Spleen (tissue), 7 donors: ENCODE data around the gene MRPL44.
"Not testable (repeated sequence)": the region's sequence is repeated elsewhere in the genome, so short reads cannot be mapped to it uniquely, and the experiment has no call there.

ENCODE experiments used
- POLR2A ChIP-seq, 3 donors: fragments of 450-650 bp; IDR thresholded peaks; one replicate each; pipeline ENCODE4 v1.5.1; 2017; ENCODE audit warnings: antibody characterized with exemption in 3 of 3, mild to moderate bottlenecking in 1 of 3
- POLR2AphosphoS5 ChIP-seq, 3 donors: sonication (generic); formaldehyde crosslinking; IDR thresholded peaks; one replicate each; pipeline ENCODE4 v1.5.1; 2017; ENCODE audit warnings: antibody characterized with exemption in 3 of 3
- TF ChIP-seq, protein P1 (sequence below), 11 experiments: fragments of 200-600 bp in 7 of 11; fragments of 450-650 bp in 4 of 11; sonication (generic) in 4 of 11; IDR thresholded peaks in 8 of 11; conservative IDR thresholded peaks in 3 of 11; 1 replicate in 7 of 11; 2 replicates in 4 of 11; pipeline versions ENCODE4 v1.4.0 to v1.8.0; 2016 to 2021; ENCODE audit warnings: antibody characterized with exemption in 11 of 11, inconsistent platforms in 4 of 11, mild to moderate bottlenecking in 1 of 11
- donor health status: DM: no; HTN: no; CAD: no; lungs with moderate emphysema.
- donor health status: DM: no; HTN: no; CAD: no.
- donor health status: DM: no; HTN: no; CAD: no.

DNA sequence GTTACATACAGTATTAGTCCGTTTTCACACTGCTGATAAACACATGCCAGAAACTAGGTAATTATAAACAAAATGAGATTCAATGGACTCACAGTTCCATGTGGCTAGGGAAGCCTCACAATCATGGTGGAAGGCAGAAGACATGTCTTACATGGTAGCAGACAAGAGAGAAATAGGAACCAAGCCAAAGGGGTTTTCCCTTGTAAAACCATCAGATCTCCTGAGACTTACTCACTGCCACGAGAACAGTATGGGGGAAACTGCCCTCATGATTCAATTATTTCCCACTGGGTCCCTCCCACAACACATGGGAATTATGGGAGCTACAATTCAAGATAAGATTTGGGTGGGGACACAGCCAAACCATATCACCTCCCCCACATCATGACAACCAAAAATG lies 17.8 kb upstream of the MRPL44 start:
- TF ChIP-seq POLR2AphosphoS5, POLR2A (IDR thresholded peaks at IDR 0.05): not testable (repeated sequence)
- TF ChIP-seq, protein P1, sequence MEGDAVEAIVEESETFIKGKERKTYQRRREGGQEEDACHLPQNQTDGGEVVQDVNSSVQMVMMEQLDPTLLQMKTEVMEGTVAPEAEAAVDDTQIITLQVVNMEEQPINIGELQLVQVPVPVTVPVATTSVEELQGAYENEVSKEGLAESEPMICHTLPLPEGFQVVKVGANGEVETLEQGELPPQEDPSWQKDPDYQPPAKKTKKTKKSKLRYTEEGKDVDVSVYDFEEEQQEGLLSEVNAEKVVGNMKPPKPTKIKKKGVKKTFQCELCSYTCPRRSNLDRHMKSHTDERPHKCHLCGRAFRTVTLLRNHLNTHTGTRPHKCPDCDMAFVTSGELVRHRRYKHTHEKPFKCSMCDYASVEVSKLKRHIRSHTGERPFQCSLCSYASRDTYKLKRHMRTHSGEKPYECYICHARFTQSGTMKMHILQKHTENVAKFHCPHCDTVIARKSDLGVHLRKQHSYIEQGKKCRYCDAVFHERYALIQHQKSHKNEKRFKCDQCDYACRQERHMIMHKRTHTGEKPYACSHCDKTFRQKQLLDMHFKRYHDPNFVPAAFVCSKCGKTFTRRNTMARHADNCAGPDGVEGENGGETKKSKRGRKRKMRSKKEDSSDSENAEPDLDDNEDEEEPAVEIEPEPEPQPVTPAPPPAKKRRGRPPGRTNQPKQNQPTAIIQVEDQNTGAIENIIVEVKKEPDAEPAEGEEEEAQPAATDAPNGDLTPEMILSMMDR (IDR thresholded peaks at IDR 0.05 in 8 of 11, conservative IDR thresholded peaks at IDR 0.05 in 3 of 11), result not testable (repeated sequence)
